A673 (cell line): Measurements from ENCODE around the gene FKRP. TPM values are rescaled to one million over a fixed set of nuclear protein-coding genes. Genes with fewer than 3 reads are reported as not detected.

Experiments
- BruUV-seq: library from RNA; stranded (reverse); fragments of 400-500 nt; replicated peaks from 2 replicates; lab custom pipeline; 2021; lab: Mats Ljungman, UMichigan
- CTCF ChIA-PET: fragments of 300-600 bp; sonication (Branson Sonifier 250); formaldehyde crosslinking; loops from one replicate; lab custom pipeline; 2022; ENCODE audit warnings: antibody characterized with exemption; lab: Charles Lee
- POLR2A ChIA-PET: fragments of 300-600 bp; sonication (Branson Sonifier 250); formaldehyde crosslinking; loops from one replicate; lab custom pipeline; 2022; ENCODE audit warnings: antibody characterized with exemption; ENCODE audit not compliant: low non-redundant PET; lab: Charles Lee
- DNase-seq: peaks from one replicate; pipeline ENCODE4 v3.0.0-alpha.2; 2015; ENCODE audit warnings: low spot score
- H3K27ac ChIP-seq: fragments of 200-600 bp; sonication (generic); 2 replicates; pipeline ENCODE4 v1.5.1; 2016; ENCODE audit warnings: mixed run types, low read depth, mild to moderate bottlenecking, mixed read lengths, antibody characterized with exemption, low read length; ENCODE audit not compliant: poor library complexity, severe bottlenecking
- H3K27me3 ChIP-seq: fragments of 200-600 bp; sonication (generic); replicated peaks from 2 replicates; pipeline ENCODE4 v1.6.1; 2017; ENCODE audit warnings: mixed run types, low read depth, mild to moderate bottlenecking, mixed read lengths, antibody characterized with exemption, low read length; ENCODE audit not compliant: insufficient read depth, poor library complexity
- H3K36me3 ChIP-seq: fragments of 200-600 bp; sonication (generic); 2 replicates; pipeline ENCODE4 v1.6.1; 2016; ENCODE audit warnings: mixed run types, mild to moderate bottlenecking, mixed read lengths, antibody characterized with exemption, low read length; ENCODE audit not compliant: insufficient read depth, poor library complexity, severe bottlenecking
- H3K4me1 ChIP-seq: fragments of 200-600 bp; sonication (generic); 2 replicates; pipeline ENCODE4 v1.6.1; 2017; ENCODE audit warnings: mixed run types, mild to moderate bottlenecking, mixed read lengths, antibody characterized with exemption, low read length; ENCODE audit not compliant: insufficient read depth, poor library complexity, severe bottlenecking
- H3K4me3 ChIP-seq: fragments of 200-600 bp; sonication (generic); 2 replicates; pipeline ENCODE4 v1.5.1; 2016; ENCODE audit warnings: low read depth, mixed run types, mild to moderate bottlenecking, mixed read lengths, low read length; ENCODE audit not compliant: poor library complexity, severe bottlenecking
- H3K9me3 ChIP-seq: fragments of 200-600 bp; sonication (generic); 2 replicates; pipeline ENCODE4 v1.6.1; 2016; ENCODE audit warnings: mixed run types, low read depth, mild to moderate bottlenecking, mixed read lengths, antibody characterized with exemption, low read length; ENCODE audit not compliant: poor library complexity, severe bottlenecking
- EZH2 ChIP-seq: fragments of 200-600 bp; sonication (generic); IDR thresholded peaks from 2 replicates; pipeline ENCODE4 v1.6.1; 2017; ENCODE audit warnings: borderline replicate concordance, low read depth, mild to moderate bottlenecking, mixed read lengths, antibody characterized with exemption, low read length; ENCODE audit not compliant: poor library complexity, severe bottlenecking
- intact Hi-C: fragments of 100-400 bp; cut with micrococcal nuclease; formaldehyde crosslinking; loops from one replicate; pipeline ENCODE4 v1.10.0; 2022; ENCODE audit not compliant: unreplicated experiment
- total RNA-seq: library from RNA; stranded (reverse); gene quantifications from 2 replicates; pipeline ENCODE4 v1.2.3, GENCODE V29; 2021
- TF ChIP-seq, protein P1 (sequence below): fragments of 300-800, 200-600 bp; sonication (generic); conservative IDR thresholded peaks from 2 replicates; pipeline ENCODE4 v1.5.1; 2017; ENCODE audit warnings: low read depth, mild to moderate bottlenecking, antibody characterized with exemption, low read length, moderate library complexity, mixed read lengths

Gene FKRP
- total RNA-seq, 1 experiment from 2014 or later: 23.6 TPM

DNA sequence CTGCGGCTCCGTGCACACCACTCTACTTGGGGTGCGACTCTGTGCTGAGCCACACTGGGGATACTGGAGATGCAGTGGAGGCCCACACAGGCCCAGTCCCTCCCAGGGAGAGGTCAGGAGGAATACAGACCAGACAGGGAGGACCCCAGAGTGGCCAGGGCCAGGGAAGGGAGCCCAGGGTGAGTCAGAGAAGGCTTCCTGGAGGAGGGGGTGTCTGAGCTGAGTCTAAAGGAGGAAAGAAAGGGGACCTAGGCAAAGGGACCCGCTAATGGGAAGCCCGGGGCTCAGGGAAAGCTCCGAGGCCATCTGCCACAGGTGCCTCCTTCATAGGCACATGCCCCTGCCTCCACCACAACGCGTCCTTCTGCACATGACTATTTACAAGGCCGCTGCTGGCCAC lies 15.7 kb upstream of the FKRP start:
- H3K4me1 ChIP-seq: no peaks in the 10 kb centered on the region
- intact Hi-C loops: no loop called here
- no peak for DNase-seq
- no peak overlapping the region for H3K27ac ChIP-seq
- no TSS peak for BruUV-seq
- TF ChIP-seq, protein P1, sequence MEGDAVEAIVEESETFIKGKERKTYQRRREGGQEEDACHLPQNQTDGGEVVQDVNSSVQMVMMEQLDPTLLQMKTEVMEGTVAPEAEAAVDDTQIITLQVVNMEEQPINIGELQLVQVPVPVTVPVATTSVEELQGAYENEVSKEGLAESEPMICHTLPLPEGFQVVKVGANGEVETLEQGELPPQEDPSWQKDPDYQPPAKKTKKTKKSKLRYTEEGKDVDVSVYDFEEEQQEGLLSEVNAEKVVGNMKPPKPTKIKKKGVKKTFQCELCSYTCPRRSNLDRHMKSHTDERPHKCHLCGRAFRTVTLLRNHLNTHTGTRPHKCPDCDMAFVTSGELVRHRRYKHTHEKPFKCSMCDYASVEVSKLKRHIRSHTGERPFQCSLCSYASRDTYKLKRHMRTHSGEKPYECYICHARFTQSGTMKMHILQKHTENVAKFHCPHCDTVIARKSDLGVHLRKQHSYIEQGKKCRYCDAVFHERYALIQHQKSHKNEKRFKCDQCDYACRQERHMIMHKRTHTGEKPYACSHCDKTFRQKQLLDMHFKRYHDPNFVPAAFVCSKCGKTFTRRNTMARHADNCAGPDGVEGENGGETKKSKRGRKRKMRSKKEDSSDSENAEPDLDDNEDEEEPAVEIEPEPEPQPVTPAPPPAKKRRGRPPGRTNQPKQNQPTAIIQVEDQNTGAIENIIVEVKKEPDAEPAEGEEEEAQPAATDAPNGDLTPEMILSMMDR: no peak
- TF ChIP-seq EZH2: no peak
- CTCF ChIA-PET: no interaction called here
- H3K4me3 ChIP-seq: no peak overlapping the region
- H3K27me3 ChIP-seq: no peaks in the 10 kb centered on the region
- no peaks in the 10 kb centered on the region for H3K9me3 ChIP-seq
- POLR2A ChIA-PET: no interaction called here
- H3K36me3 ChIP-seq: peaks cover 96% of the 10 kb centered on the region

DNA sequence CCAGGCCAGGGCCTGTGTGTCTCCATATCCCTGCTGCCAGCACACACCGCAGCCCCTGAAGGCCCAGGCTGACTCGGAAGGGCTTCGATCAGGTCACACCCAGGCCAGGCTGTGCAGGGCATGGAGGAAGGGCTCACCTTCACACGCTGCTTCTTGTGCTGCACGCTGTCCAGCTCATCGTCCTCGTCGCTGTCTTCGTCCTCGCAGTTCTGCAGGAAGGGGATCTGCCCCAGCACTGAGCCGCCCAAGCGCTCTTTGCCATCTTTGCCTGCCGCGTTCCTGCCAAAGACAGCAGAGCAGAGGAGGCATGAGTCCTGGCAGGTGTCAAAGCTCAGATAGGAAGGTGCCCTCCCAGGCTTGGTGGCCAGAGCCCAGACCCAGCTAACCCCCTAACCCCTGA lies 15.3 kb upstream of the FKRP start:
- Histone ChIP-seq H3K27ac (no peak overlapping the region), H3K9me3 (no peaks in the 10 kb centered on the region), H3K27me3 (no peaks in the 10 kb centered on the region), H3K36me3 (peaks cover 96% of the 10 kb centered on the region), H3K4me1 (no peaks in the 10 kb centered on the region), H3K4me3 (no peak overlapping the region)
- no TSS peak for BruUV-seq
- intact Hi-C loops: no loop called here
- ChIA-PET CTCF (no interaction called here), POLR2A (no interaction called here)
- DNase-seq: no peak
- no peak for TF ChIP-seq EZH2
- TF ChIP-seq, protein P1: no peak

DNA sequence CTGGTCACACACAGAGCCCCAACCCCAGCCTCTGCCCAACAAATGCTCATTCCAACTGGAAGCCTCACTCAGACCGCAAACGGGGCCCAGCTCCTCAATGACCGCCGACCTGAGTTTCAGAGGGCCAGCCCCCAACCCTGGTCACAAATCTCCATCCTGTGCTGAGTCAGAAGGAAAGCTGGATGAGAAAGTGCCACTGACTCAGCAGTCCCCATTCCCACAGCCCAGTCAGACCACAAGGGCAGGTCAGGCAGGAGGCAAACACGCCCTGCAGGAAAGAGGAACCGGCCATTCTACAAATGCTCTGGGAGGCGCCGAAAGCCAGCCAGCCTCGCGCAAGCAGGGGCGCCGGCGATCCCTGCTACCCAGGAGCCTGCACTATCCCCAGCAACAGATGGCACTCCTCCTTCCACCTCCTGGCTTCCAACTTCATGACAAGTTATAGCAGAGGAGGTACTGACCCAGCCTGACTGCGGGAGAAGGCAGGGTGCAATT lies 14.8 kb upstream of the FKRP start:
- Histone ChIP-seq H3K4me1 (no peaks in the 10 kb centered on the region), H3K9me3 (no peaks in the 10 kb centered on the region), H3K27ac (no peak overlapping the region), H3K36me3 (peaks cover 92% of the 10 kb centered on the region), H3K27me3 (no peaks in the 10 kb centered on the region), H3K4me3 (no peak overlapping the region)
- POLR2A ChIA-PET: no interaction called here
- no TSS peak for BruUV-seq
- CTCF ChIA-PET: no interaction called here
- intact Hi-C loops: no loop called here
- no peak for DNase-seq
- TF ChIP-seq, protein P1: no peak
- no peak for TF ChIP-seq EZH2
